Osteocyte (in vitro differentiated cells): ENCODE results near the gene ERMARD. TPM values are rescaled to one million over a fixed set of nuclear protein-coding genes. Genes with fewer than 3 reads are reported as not detected.

Experiments used
- DNase-seq: peaks from one replicate; pipeline ENCODE4 v3.0.0; 2021; ENCODE audit warnings: mixed read lengths; ENCODE audit not compliant: unreplicated experiment; ENCODE audit errors: extremely low spot score
- H3K27ac Mint-ChIP-seq: one replicate; pipeline ENCODE4 v1.8.0; 2021; ENCODE audit warnings: mild to moderate bottlenecking, mixed read lengths; ENCODE audit not compliant: unreplicated experiment
- H3K27me3 Mint-ChIP-seq: one replicate; pipeline ENCODE4 v1.8.0; 2021; ENCODE audit warnings: mixed read lengths; ENCODE audit not compliant: unreplicated experiment
- H3K36me3 Mint-ChIP-seq: one replicate; pipeline ENCODE4 v1.8.0; 2021; ENCODE audit warnings: mixed read lengths; ENCODE audit not compliant: unreplicated experiment
- H3K4me1 Mint-ChIP-seq: one replicate; pipeline ENCODE4 v1.8.0; 2021; ENCODE audit warnings: mixed read lengths; ENCODE audit not compliant: unreplicated experiment
- H3K4me3 Mint-ChIP-seq: one replicate; pipeline ENCODE4 v1.8.0; 2021; ENCODE audit warnings: mild to moderate bottlenecking, moderate library complexity, mixed read lengths; ENCODE audit not compliant: unreplicated experiment
- H3K9me3 Mint-ChIP-seq: one replicate; pipeline ENCODE4 v1.8.0; 2021; ENCODE audit warnings: mixed read lengths; ENCODE audit not compliant: unreplicated experiment
- total RNA-seq: library from RNA; stranded (reverse); gene quantifications from 2 replicates; pipeline ENCODE4 v1.2.1, GENCODE V29; 2021
- TF ChIP-seq, protein P1 (sequence below): fragments of 200-600 bp; sonication (generic); IDR thresholded peaks from 2 replicates; pipeline ENCODE4 v1.5.0; 2021; ENCODE audit warnings: antibody characterized with exemption, mild to moderate bottlenecking, moderate library complexity

The ERMARD gene
- total RNA-seq, 1 donor from 2014 or later: 34.6 TPM

DNA sequence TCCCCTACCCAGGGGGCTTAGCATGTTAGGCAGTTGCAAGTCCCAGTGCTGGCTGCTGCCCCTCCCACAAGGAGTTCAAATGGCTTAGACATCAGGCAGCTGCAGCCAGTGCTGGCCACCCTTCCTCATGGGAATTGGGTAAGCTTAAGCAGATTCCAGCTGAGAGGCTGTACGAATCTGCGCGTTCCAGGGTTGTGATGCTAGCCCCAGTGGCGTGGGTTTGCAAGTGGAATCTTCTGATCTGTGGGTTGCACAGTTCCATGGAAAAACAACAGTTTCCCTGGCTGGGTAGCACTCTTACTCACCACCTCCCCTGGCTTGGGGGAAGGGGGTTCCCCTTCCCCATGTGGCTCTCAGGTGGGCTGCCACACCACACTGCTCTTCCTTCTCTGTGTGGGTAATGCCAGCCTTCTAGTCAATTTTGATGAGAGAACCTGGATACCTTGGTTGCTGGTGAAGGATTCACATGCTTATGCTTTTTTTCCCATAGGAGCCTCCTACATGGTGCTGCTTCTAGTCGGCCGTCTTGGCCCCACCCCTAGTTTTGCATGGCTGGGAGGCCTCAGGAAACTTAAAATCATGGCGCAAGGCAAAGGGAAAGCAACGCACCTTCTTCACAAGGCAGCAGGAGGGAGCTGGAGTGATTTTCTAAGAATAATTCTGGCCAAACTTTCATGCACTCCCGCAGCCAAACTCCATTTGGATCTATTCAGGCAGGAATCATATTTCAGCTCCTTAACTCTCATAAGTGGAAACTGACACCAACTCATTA, 13.0 kb upstream of the ERMARD start:
- Mint-ChIP-seq H3K9me3 (peaks cover 4% of the 10 kb centered on the region), H3K4me3 (no peak overlapping the region), H3K4me1 (no peaks in the 10 kb centered on the region), H3K27me3 (peaks cover 39% of the 10 kb centered on the region), H3K27ac (no peak overlapping the region), H3K36me3 (peaks cover 2% of the 10 kb centered on the region)
- TF ChIP-seq, protein P1, sequence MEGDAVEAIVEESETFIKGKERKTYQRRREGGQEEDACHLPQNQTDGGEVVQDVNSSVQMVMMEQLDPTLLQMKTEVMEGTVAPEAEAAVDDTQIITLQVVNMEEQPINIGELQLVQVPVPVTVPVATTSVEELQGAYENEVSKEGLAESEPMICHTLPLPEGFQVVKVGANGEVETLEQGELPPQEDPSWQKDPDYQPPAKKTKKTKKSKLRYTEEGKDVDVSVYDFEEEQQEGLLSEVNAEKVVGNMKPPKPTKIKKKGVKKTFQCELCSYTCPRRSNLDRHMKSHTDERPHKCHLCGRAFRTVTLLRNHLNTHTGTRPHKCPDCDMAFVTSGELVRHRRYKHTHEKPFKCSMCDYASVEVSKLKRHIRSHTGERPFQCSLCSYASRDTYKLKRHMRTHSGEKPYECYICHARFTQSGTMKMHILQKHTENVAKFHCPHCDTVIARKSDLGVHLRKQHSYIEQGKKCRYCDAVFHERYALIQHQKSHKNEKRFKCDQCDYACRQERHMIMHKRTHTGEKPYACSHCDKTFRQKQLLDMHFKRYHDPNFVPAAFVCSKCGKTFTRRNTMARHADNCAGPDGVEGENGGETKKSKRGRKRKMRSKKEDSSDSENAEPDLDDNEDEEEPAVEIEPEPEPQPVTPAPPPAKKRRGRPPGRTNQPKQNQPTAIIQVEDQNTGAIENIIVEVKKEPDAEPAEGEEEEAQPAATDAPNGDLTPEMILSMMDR: no peak
- DNase-seq: no peak

DNA sequence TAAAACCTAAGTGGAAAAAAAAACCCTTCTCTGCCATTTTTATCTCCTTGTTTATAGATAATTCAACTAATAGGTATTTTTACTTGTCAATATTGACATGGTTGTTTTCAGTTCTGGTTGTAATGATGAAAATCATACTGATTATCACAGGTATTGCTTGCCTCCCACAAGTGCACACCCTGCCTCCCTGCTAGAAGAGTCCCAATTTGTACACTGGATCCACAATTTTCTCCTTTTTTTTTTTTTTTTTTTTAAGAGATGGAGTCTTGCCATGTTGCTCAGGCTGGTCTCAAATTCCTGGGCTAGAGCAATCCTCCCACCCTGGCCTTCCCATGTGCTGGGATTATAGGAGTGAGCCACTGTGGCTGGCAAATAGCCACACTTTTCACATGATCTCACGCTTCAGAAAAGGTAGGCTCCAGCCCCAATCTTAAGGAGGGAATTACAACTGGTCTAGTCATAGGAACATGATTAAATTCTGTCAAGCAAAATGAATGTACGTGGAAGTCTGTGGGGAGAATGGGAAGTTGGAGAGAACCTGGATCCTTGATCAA, 12.4 kb upstream of the ERMARD start:
- Mint-ChIP-seq H3K4me1 (no peaks in the 10 kb centered on the region), H3K9me3 (peaks cover 4% of the 10 kb centered on the region), H3K27ac (no peak overlapping the region), H3K4me3 (no peak overlapping the region), H3K27me3 (peaks cover 33% of the 10 kb centered on the region), H3K36me3 (peaks cover 2% of the 10 kb centered on the region)
- no peak for DNase-seq
- TF ChIP-seq, protein P1: no peak

DNA sequence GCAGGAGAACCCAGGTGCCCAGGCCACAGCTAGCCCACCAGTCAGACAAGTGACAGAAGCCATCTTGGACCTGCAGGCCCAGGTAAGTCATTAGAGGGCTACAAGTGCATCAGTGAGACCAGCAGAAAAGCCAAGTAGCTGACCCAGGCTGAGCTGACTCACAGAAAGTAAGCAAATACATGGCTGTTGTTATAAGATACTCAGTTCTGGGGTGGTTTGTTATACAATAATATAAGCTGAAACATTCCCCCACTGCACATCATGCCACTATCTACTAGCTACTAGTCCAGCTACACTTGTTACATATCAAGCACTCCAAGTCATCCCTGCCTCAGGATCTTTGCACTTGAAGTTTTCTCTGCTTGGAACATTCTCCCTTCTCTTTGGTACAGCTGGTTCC, 10.1 kb upstream of the ERMARD start:
- no peaks in the 10 kb centered on the region for H3K36me3 Mint-ChIP-seq
- peaks cover 10% of the 10 kb centered on the region for H3K9me3 Mint-ChIP-seq
- H3K4me3 Mint-ChIP-seq: no peak overlapping the region
- DNase-seq: no peak
- peaks cover 18% of the 10 kb centered on the region for H3K27me3 Mint-ChIP-seq
- no peaks in the 10 kb centered on the region for H3K4me1 Mint-ChIP-seq
- H3K27ac Mint-ChIP-seq: no peak overlapping the region
- TF ChIP-seq, protein P1: no peak

DNA sequence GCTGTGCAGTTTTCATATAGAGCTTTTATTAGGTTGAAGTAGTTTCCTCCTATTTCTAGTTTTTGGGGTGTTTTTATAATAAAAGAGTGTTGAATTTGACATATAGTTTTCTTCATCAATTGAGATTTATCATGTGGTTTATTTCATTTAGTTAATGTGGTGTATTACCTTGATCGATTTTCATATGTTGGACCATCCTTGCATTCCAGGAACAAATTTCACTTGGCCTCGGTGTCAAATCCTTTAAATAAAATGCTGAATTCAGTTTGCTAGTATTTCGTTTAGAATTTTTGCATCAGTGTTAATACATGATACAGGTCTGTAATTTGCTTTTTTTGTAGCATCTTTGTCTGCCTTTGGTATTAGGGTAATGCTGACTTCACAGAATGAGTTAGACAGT, 6.0 kb upstream of the ERMARD start:
- peaks cover 19% of the 10 kb centered on the region for H3K9me3 Mint-ChIP-seq
- H3K4me3 Mint-ChIP-seq: no peak overlapping the region
- no peak for DNase-seq
- H3K36me3 Mint-ChIP-seq: peaks cover 2% of the 10 kb centered on the region
- no peak overlapping the region for H3K27ac Mint-ChIP-seq
- H3K27me3 Mint-ChIP-seq: peaks cover 8% of the 10 kb centered on the region
- peaks cover 6% of the 10 kb centered on the region for H3K4me1 Mint-ChIP-seq
- TF ChIP-seq, protein P1: no peak

DNA sequence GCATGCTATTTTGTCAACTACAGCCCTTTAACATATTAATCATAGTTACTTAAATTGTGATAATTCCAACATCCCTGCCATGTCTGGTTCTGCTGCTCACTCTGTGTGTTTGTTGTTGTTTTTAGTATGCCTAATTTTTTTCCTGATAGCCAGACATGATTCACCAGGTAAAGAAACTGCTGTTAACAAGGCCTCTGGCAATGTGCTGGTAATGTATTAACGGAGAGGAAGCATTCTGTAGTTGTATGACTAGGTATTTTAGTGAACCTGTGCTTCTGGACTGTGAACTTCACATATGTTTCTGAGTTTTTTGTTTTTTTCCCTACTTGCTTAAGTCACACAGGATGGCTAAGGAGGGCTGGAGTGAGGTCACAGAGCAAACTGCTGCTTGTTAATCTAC, 4.9 kb upstream of the ERMARD start:
- Mint-ChIP-seq H3K4me1 (peaks cover 15% of the 10 kb centered on the region), H3K27me3 (peaks cover 8% of the 10 kb centered on the region), H3K27ac (no peak overlapping the region), H3K36me3 (peaks cover 2% of the 10 kb centered on the region), H3K4me3 (no peak overlapping the region), H3K9me3 (peaks cover 19% of the 10 kb centered on the region)
- no peak for DNase-seq
- TF ChIP-seq, protein P1: no peak
